Activated T-helper 9 cell treated with anti-CD3 and anti-CD28 coated beads, Interleukin-2, amount 50 U/mL, for 16 hours (primary cell): Measurements from ENCODE around the gene FOXJ1.
A peak's percentile ranks its signal among the peaks of the same experiment; 100 is the strongest.
"Not testable (repeated sequence)": the region's sequence is repeated elsewhere in the genome, so short reads cannot be mapped to it uniquely, and the experiment has no call there.

Source experiments
- DNase-seq: peaks from one replicate; pipeline ENCODE4 v3.0.0-alpha.2; 2020; ENCODE audit warnings: low read depth

The FOXJ1 gene

GRCh38 chr17:76141212-76142038 lies at the start of gene FOXJ1:
FOXJ1 (minus strand) TSS chr17:76141245; CDS start chr17:76140395, 850 bp downstream.
- DNase-seq, result peak; percentile 84

- DNase-seq, result no peak
These were observed 48.7 kb upstream of the FOXJ1 start for GRCh38 chr17:76189741-76190140.

GRCh38 chr17:76189247-76189646 lies 48.2 kb upstream of the FOXJ1 start:
- no peak for DNase-seq

- DNase-seq, result no peak
These were observed 47.4 kb upstream of the FOXJ1 start for GRCh38 chr17:76188213-76189016.

GRCh38 chr17:76186774-76187173 lies 45.7 kb upstream of the FOXJ1 start:
- not testable (repeated sequence) for DNase-seq

GRCh38 chr17:76184290-76184689 lies 43.2 kb upstream of the FOXJ1 start:
- DNase-seq, result no peak

- peak; percentile 86 for DNase-seq
These were observed 41.1 kb upstream of the FOXJ1 start for GRCh38 chr17:76182016-76182764.

- no peak for DNase-seq
These were observed 38.7 kb upstream of the FOXJ1 start for GRCh38 chr17:76179496-76180467.

GRCh38 chr17:76178124-76178523 lies 37.1 kb upstream of the FOXJ1 start:
- no peak for DNase-seq

- no peak for DNase-seq
These were observed 35.9 kb upstream of the FOXJ1 start for GRCh38 chr17:76176701-76177574.

GRCh38 chr17:76174037-76174436 lies 33.0 kb upstream of the FOXJ1 start:
- no peak for DNase-seq

- DNase-seq, result no peak
These were observed 32.4 kb upstream of the FOXJ1 start for GRCh38 chr17:76173474-76173873.

GRCh38 chr17:76171706-76172105 lies 30.7 kb upstream of the FOXJ1 start:
- DNase-seq, result no peak

- DNase-seq, result no peak
These were observed 29.1 kb upstream of the FOXJ1 start for GRCh38 chr17:76170114-76170513.

GRCh38 chr17:76166906-76167305 lies 25.9 kb upstream of the FOXJ1 start:
- no peak for DNase-seq

GRCh38 chr17:76166168-76166567 lies 25.1 kb upstream of the FOXJ1 start:
- no peak for DNase-seq

- no peak for DNase-seq
These were observed 23.3 kb upstream of the FOXJ1 start for GRCh38 chr17:76164331-76164730.

GRCh38 chr17:76163919-76164318 lies 22.9 kb upstream of the FOXJ1 start:
- no peak for DNase-seq

- no peak for DNase-seq
These were observed 20.7 kb upstream of the FOXJ1 start for GRCh38 chr17:76161619-76162266.
